Endothelial cell of coronary artery (primary cell): Measurements from ENCODE around the gene E2F1. TPM values are rescaled to one million over a fixed set of nuclear protein-coding genes. Genes with fewer than 3 reads are reported as not detected.

ENCODE experiments used
- total RNA-seq: library from RNA; depleted of rRNA; stranded (reverse); fragments of >200 nt; gene quantifications from 2 replicates; pipeline ENCODE4 v1.2.3, GENCODE V29; 2014

E2F1 gene
- total RNA-seq = 5.1 and 9.8 TPM in 2 replicates

DNA sequence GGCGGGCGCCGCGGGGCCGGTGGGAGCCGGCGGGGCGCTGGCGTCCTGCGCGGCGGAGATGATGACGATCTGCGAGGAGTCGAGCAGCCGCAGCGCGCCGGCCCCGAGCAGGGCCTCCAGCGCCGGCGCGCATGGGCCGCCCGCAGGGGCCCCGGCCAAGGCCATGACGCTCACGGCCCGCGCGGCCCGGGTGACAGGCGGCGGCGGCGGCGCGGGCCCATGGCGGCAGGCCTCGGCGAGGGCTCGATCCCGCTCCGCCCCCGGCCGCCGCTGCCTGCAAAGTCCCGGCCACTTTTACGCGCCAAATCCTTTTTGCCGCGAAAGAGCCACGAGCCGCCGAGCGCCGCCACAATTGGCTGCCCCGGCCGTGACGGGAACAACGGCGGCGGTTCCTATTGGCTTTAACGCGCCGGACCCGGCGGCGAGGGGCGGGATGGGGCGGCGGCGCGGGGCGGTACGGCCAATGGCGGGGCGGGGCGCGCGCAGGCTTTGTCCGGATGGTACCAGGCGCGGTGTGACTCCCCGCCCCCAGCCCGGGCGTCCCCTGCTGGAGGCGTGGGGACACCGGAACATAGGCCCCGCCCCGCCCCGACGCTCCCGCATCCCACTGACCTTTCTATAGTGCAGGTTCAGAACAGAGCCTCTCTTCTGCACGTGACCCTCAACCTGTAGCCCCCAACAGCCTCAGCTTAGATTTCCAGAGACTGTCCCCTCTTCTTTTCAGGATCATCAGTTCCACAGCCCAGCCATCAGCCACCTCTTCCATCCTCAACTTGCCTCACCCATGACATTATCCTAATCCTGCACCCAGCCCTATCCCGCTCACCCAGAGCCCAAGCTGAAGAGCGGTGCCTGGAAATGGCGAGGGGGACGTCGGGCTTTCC, at the start of gene E2F1:
TSS of gene E2F1 (minus strand) at position 286 of the 884 bp plus-strand sequence. CDS start at position 165, 121 bp downstream.

DNA sequence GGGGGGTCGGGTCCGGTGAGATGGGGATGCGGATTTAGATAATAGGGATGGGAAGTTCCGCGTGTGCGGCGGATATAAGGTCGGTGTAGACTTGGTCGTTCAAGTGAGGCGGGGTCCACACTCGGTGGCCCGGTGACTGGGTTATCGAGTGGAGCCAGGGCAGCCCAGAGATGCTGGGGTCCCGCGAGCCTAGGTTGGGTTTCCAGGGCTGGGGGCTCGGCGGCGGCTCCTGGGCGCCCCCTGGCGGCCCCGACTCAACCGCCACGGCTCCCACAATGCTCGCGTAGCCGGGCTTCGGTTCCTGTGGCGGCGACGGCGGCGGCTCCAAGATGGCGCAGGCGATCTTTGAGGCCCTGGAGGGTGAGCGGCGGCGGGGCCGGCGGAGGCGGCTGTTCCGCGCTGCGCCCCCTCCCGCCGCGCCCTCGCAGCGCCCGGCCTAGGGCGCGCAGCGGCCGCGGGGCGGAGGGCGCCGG, 45.5 kb upstream of the E2F1 start, which contains the start of gene ZNF341:
TSS of gene ZNF341 (plus strand) at position 304 of the 473 bp plus-strand sequence. CDS start at position 330, 26 bp downstream.

GRCh38 chr20:33719989-33720709, 34.0 kb upstream of the E2F1 start, which contains the start of gene PXMP4:
Gene PXMP4 (minus strand): TSS chr20:33720310. CDS start chr20:33720207, 103 bp downstream.

GRCh38 chr20:33674294-33675135, 11.7 kb downstream of the E2F1 start, which contains the start of gene NECAB3:
Gene NECAB3 (minus strand): TSS chr20:33674428. CDS start chr20:33674352, 76 bp downstream.

GRCh38 chr20:33666293-33667244, 19.6 kb downstream of the E2F1 start, which contains the start of gene ACTL10:
Gene ACTL10 (plus strand): TSS chr20:33666943. CDS start chr20:33667498, 555 bp downstream.

GRCh38 chr20:33662172-33662571, 24.0 kb downstream of the E2F1 start, which contains the start of gene C20orf144:
Gene C20orf144 (plus strand): TSS chr20:33662327. CDS start chr20:33662346, 19 bp downstream.

Other genes with a start within 250 kb of the E2F1 start
- 4.4 and 6.2 TPM in 2 replicates for gene SNTA1, start 242.6 kb downstream of the E2F1 start, total RNA-seq
- gene CBFA2T2, start 196.3 kb downstream of the E2F1 start, total RNA-seq = 2.4 and 3.2 TPM in 2 replicates
- gene C20orf144, start 24.1 kb downstream of the E2F1 start, total RNA-seq = 0.09 TPM in 2 replicates
- 1.6 and 3.1 TPM in 2 replicates for gene ACTL10, start 19.4 kb downstream of the E2F1 start, total RNA-seq
- gene NECAB3, start 12.0 kb downstream of the E2F1 start, total RNA-seq = 12.5 and 19.0 TPM in 2 replicates
- 3.8 and 4.5 TPM in 2 replicates for gene PXMP4, start 33.9 kb upstream of the E2F1 start, total RNA-seq
- 1.1 and 1.4 TPM in 2 replicates for gene ZNF341, start 45.6 kb upstream of the E2F1 start, total RNA-seq
- 42.4 and 50.4 TPM in 2 replicates for gene CHMP4B, start 125.0 kb upstream of the E2F1 start, total RNA-seq